ENCODE data around the gene ARHGAP33.

DNA sequence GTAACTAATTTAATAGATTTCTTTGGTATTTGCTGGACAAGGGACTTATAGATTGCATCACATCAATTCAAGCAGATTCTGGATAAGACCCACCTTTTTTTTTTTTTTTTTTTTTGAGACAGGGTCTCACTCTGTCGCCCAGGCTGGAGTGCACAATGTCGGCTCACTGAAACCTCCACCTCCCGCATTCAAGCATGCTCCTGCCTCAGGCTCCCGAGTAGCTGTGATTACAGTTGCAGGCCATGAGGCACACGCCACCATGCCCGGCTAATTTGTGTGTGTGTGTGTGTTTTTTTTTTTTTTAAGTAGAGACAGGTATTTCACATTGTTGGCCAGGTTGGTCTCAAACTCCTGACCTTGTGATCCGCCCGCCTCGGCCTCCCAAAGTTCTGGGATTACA is 41.5 kb downstream of the ARHGAP33 start:
- TF ChIP-seq CTCF (IDR thresholded peaks at IDR 0.05 in 8 of 11, conservative IDR thresholded peaks at IDR 0.05 in 3 of 11) (no peak), POLR2A (IDR thresholded peaks at IDR 0.05) (no peak), POLR2AphosphoS5 (IDR thresholded peaks at IDR 0.05) (no peak)
